HepG2 (cell line): ENCODE measurements around the gene EARS2. TPM values are rescaled to one million over a fixed set of nuclear protein-coding genes. Genes with fewer than 3 reads are reported as not detected.

Experiments
- ATF5 ChIP-seq: sonication (generic); formaldehyde crosslinking; IDR thresholded peaks from 2 replicates; pipeline ENCODE4 v1.4.0; 2020; ENCODE audit warnings: mild to moderate bottlenecking, low read depth, missing genetic modification reagents
- CENPBD1 ChIP-seq: sonication (generic); formaldehyde crosslinking; IDR thresholded peaks from 2 replicates; pipeline ENCODE4 v1.8.0; 2022; ENCODE audit warnings: missing genetic modification reagents, low read depth, mild to moderate bottlenecking, borderline replicate concordance
- CHCHD3 ChIP-seq: sonication (generic); formaldehyde crosslinking; IDR thresholded peaks from 2 replicates; pipeline ENCODE4 v1.8.0; 2022; ENCODE audit warnings: mild to moderate bottlenecking, missing genetic modification reagents, moderate library complexity
- DDIT3 ChIP-seq: sonication (generic); formaldehyde crosslinking; IDR thresholded peaks from 2 replicates; pipeline ENCODE4 v1.4.0; 2020; ENCODE audit warnings: mild to moderate bottlenecking, missing genetic modification reagents
- EZH2 ChIP-seq: conservative IDR thresholded peaks from 2 replicates; pipeline ENCODE4 v1.6.1; 2012; ENCODE audit warnings: mild to moderate bottlenecking, low read depth, low read length, moderate library complexity
- HMGXB4 ChIP-seq, 2 experiments: sonication (generic) in 1 of 2; formaldehyde crosslinking in 1 of 2; IDR thresholded peaks; 2 replicates each; pipeline versions ENCODE4 v1.4.0 to v1.6.1; 2018 to 2020; ENCODE audit warnings: missing genetic modification reagents in 2 of 2, borderline replicate concordance in 1 of 2, low read depth in 1 of 2, mild to moderate bottlenecking in 1 of 2, missing biosample characterization in 1 of 2
- HOXD1 ChIP-seq: sonication (generic); formaldehyde crosslinking; IDR thresholded peaks from 2 replicates; pipeline ENCODE4 v1.5.0; 2020; ENCODE audit warnings: missing genetic modification reagents
- KDM4B ChIP-seq: sonication (generic); formaldehyde crosslinking; IDR thresholded peaks from 2 replicates; pipeline ENCODE4 v1.4.0; 2020; ENCODE audit warnings: missing genetic modification reagents
- MNT ChIP-seq: fragments of 450-650 bp; IDR thresholded peaks from 2 replicates; pipeline ENCODE4 v1.6.1; 2016
- NAIF1 ChIP-seq: sonication (generic); formaldehyde crosslinking; IDR thresholded peaks from 2 replicates; pipeline ENCODE4 v1.5.0; 2020; ENCODE audit warnings: mild to moderate bottlenecking, missing genetic modification reagents, borderline replicate concordance
- TFE3 ChIP-seq: IDR thresholded peaks from 2 replicates; pipeline ENCODE4 v1.6.1; 2016
- TRIM24 ChIP-seq: sonication (generic); formaldehyde crosslinking; IDR thresholded peaks from 2 replicates; pipeline ENCODE4 v1.8.0; 2022; ENCODE audit warnings: mild to moderate bottlenecking, missing genetic modification reagents
- TSC22D2 ChIP-seq: sonication (generic); formaldehyde crosslinking; IDR thresholded peaks from 2 replicates; pipeline ENCODE4 v1.5.1; 2020; ENCODE audit warnings: missing genetic modification reagents, mild to moderate bottlenecking, borderline replicate concordance
- USF2 ChIP-seq, 2 experiments: sonication (generic) in 1 of 2; formaldehyde crosslinking in 1 of 2; IDR thresholded peaks; 2 replicates each; pipeline versions ENCODE4 v1.5.1 to v1.6.1; 2011 to 2020; ENCODE audit warnings: borderline replicate concordance in 1 of 2, low read depth in 1 of 2, low read length in 1 of 2, mild to moderate bottlenecking in 1 of 2, missing genetic modification reagents in 1 of 2, moderate library complexity in 1 of 2
- ZBTB3 ChIP-seq: sonication (generic); formaldehyde crosslinking; IDR thresholded peaks from 2 replicates; pipeline ENCODE4 v1.4.0; 2020; ENCODE audit warnings: low read depth, mild to moderate bottlenecking, moderate library complexity, missing genetic modification reagents, borderline replicate concordance
- ZFP41 ChIP-seq: sonication (generic); formaldehyde crosslinking; IDR thresholded peaks from 2 replicates; pipeline ENCODE4 v1.4.0; 2020; ENCODE audit warnings: mild to moderate bottlenecking, missing genetic modification reagents, borderline replicate concordance
- ZNF17 ChIP-seq: sonication (generic); formaldehyde crosslinking; IDR thresholded peaks from 2 replicates; pipeline ENCODE4 v1.5.0; 2020; ENCODE audit warnings: mild to moderate bottlenecking, missing genetic modification reagents
- ZNF274 ChIP-seq: sonication (generic); formaldehyde crosslinking; IDR thresholded peaks from 2 replicates; pipeline ENCODE4 v1.5.1; 2020; ENCODE audit warnings: mild to moderate bottlenecking, missing genetic modification reagents
- ZNF343 ChIP-seq: sonication (generic); formaldehyde crosslinking; IDR thresholded peaks from 2 replicates; pipeline ENCODE4 v1.4.0; 2020; ENCODE audit warnings: mild to moderate bottlenecking, missing genetic modification reagents
- ZNF383 ChIP-seq: sonication (generic); formaldehyde crosslinking; IDR thresholded peaks from 2 replicates; pipeline ENCODE4 v1.4.0; 2020; ENCODE audit warnings: missing genetic modification reagents, mild to moderate bottlenecking, borderline replicate concordance
- ZNF652 ChIP-seq: IDR thresholded peaks from 2 replicates; pipeline ENCODE4 v1.6.1; 2016; ENCODE audit warnings: low read depth, borderline replicate concordance
- polyA plus RNA-seq, 8 experiments: library from polyadenylated mRNA; depleted of rRNA in 3 of 8; stranded (reverse) in 7 of 8; unstranded in 1 of 8; fragments of >200 nt; fragmentation: Illumina TruSeq in 4 of 8; extraction: Trizol in 4 of 8; gene quantifications; 2 replicates each; pipeline versions ENCODE4 v1.2.1 to v1.2.3, GENCODE V29; 2011 to 2016; ENCODE audit warnings: low read depth in 4 of 8, missing spikeins in 1 of 8, mixed read lengths in 1 of 8; ENCODE audit not compliant: insufficient read depth in 1 of 8
- total RNA-seq, 5 experiments: library from RNA; depleted of rRNA; stranded (reverse); fragments of >200 nt; fragmentation: Illumina TruSeq; extraction: Trizol; gene quantifications; 2 replicates each; pipeline ENCODE4 v1.2.3, GENCODE V29; 2016; ENCODE audit warnings: low read depth in 1 of 5

EARS2 gene
- total and polyA plus RNA-seq, 2 of the 13 experiments (the other 11 are each of a cell fraction or from before 2014, with no cell fraction given) = 49.4 to 80.4 TPM

- TF ChIP-seq HMGXB4 (CRISPR knock-in tag; IDR thresholded peaks at IDR 0.05; ENCODE audit: borderline replicate concordance in 1 of 2, low read depth in 1 of 2) (no peak), ZBTB3 (0 out of 2 replicates have a peak, but pooled peaks have one; percentile 35), EZH2 (no peak), MNT (0 out of 2 replicates have a peak, but pooled peaks have one; percentile 20), KDM4B (CRISPR knock-in tag) (0 out of 2 replicates have a peak, but pooled peaks have one; percentile 24), CENPBD1 (CRISPR knock-in tag) (no peak), ZNF343 (CRISPR knock-in tag) (no peak), ZNF652 (CRISPR knock-in tag) (peak; percentile 39), ATF5 (CRISPR knock-in tag) (peak; percentile 25; the same call in 1 of the 2 replicates), TFE3 (CRISPR knock-in tag) (no peak), ZNF274 (no peak), TRIM24 (CRISPR knock-in tag) (no peak), DDIT3 (CRISPR knock-in tag) (no peak), HOXD1 (no peak), NAIF1 (no peak), CHCHD3 (CRISPR knock-in tag) (no peak), ZFP41 (CRISPR knock-in tag) (no peak), USF2 (IDR thresholded peaks at IDR 0.05; ENCODE audit: low read depth, low read length) (no peak), USF2 (CRISPR knock-in tag; IDR thresholded peaks at IDR 0.05; ENCODE audit: borderline replicate concordance) (no peak), ZNF383 (CRISPR knock-in tag) (0 out of 2 replicates have a peak, but pooled peaks have one; percentile 44), TSC22D2 (CRISPR knock-in tag) (no peak), ZNF17 (CRISPR knock-in tag) (no peak)
These were observed 47.4 kb downstream of the EARS2 start (continued) for GRCh38 chr16:23509782-23510163.
